ENCODE data around the gene SEM1.
"Not testable (repeated sequence)": the region's sequence is repeated elsewhere in the genome, so short reads cannot be mapped to it uniquely, and the experiment has no call there.

Gene SEM1

GRCh38 chr7:96663871-96664445 lies 45.7 kb downstream of the SEM1 start:
- no peak for DNase-seq

GRCh38 chr7:96663457-96663856 lies 46.2 kb downstream of the SEM1 start:
- no peak for DNase-seq

- not testable (repeated sequence) for DNase-seq
These were observed 47.5 kb downstream of the SEM1 start for GRCh38 chr7:96662151-96662550.

- DNase-seq: no peak
These were observed 51.6 kb downstream of the SEM1 start for GRCh38 chr7:96658022-96658412.

GRCh38 chr7:96657347-96658021 lies 52.2 kb downstream of the SEM1 start:
- no peak for DNase-seq

- DNase-seq: no peak
These were observed 53.7 kb downstream of the SEM1 start for GRCh38 chr7:96655956-96656355.

- DNase-seq: no peak
These were observed 54.9 kb downstream of the SEM1 start for GRCh38 chr7:96654630-96655188.

GRCh38 chr7:96649981-96650380 lies 59.7 kb downstream of the SEM1 start:
- no peak for DNase-seq

- DNase-seq: no peak
These were observed 60.9 kb downstream of the SEM1 start for GRCh38 chr7:96648784-96649183.

- no peak for DNase-seq
These were observed 61.9 kb downstream of the SEM1 start for GRCh38 chr7:96647733-96648132.

- no peak for DNase-seq
These were observed 64.6 kb downstream of the SEM1 start for GRCh38 chr7:96645084-96645483.

GRCh38 chr7:96643436-96643835 lies 66.2 kb downstream of the SEM1 start:
- not testable (repeated sequence) for DNase-seq

GRCh38 chr7:96640054-96640453 lies 69.6 kb downstream of the SEM1 start:
- no peak for DNase-seq
